IMR-90 (cell line): ENCODE results near the gene SYT6. TPM values are rescaled to one million over a fixed set of nuclear protein-coding genes. Genes with fewer than 3 reads are reported as not detected.

Experiments used
- ATAC-seq: fragments of 200-7000 bp; cut with Tn5 transposase; 2 replicates; pipeline ENCODE4 v1.9.1; 2020; ENCODE audit warnings: low read depth, mild to moderate bottlenecking, moderate library complexity
- BruUV-seq: library from RNA; stranded (reverse); fragments of 400-500 nt; replicated peaks from 2 replicates; lab custom pipeline; 2021; lab: Mats Ljungman, UMichigan
- CTCF ChIA-PET: fragments of 300-600 bp; formaldehyde crosslinking; extraction: SDS; loops from one replicate; lab custom pipeline; 2021; ENCODE audit warnings: antibody characterized with exemption; lab: Yijun Ruan, JAX
- POLR2A ChIA-PET: fragments of 300-600 bp; sonication (Branson Sonifier 250); formaldehyde crosslinking; loops from one replicate; lab custom pipeline; 2022; ENCODE audit warnings: antibody characterized with exemption; ENCODE audit not compliant: unreplicated experiment; lab: Charles Lee
- DNase-seq: peaks from one replicate; pipeline ENCODE4 v3.0.0; 2013
- H2AFZ ChIP-seq: replicated peaks from 2 replicates; pipeline ENCODE3; 2013; ENCODE audit warnings: low read length, mild to moderate bottlenecking; ENCODE audit not compliant: poor library complexity
- H2AK5ac ChIP-seq: 2 replicates; pipeline ENCODE4 v1.6.1; 2013; ENCODE audit warnings: low read depth, low read length, inconsistent platforms
- H2AK9ac ChIP-seq: replicated peaks from 2 replicates; pipeline ENCODE3; 2013; ENCODE audit warnings: mild to moderate bottlenecking, low read depth, low read length, moderate library complexity; ENCODE audit not compliant: poor library complexity
- H2BK120ac ChIP-seq: 2 replicates; pipeline ENCODE4 v1.6.1; 2013; ENCODE audit warnings: low read depth, low read length, inconsistent platforms
- H2BK15ac ChIP-seq: 3 replicates; pipeline ENCODE4 v1.6.1; 2013; ENCODE audit warnings: low read depth, low read length, inconsistent platforms
- H2BK20ac ChIP-seq: 2 replicates; pipeline ENCODE4 v1.6.1; 2013; ENCODE audit warnings: low read depth, mild to moderate bottlenecking, inconsistent platforms, low read length, moderate library complexity
- H2BK5ac ChIP-seq: 2 replicates; pipeline ENCODE4 v1.6.1; 2013; ENCODE audit warnings: mild to moderate bottlenecking, low read depth, low read length, inconsistent platforms; ENCODE audit not compliant: poor library complexity, severe bottlenecking
- H3K14ac ChIP-seq: replicated peaks from 2 replicates; pipeline ENCODE4 v1.6.1; 2013; ENCODE audit warnings: low read depth, low read length, inconsistent platforms
- H3K18ac ChIP-seq: 2 replicates; pipeline ENCODE4 v1.6.1; 2013; ENCODE audit warnings: low read depth, low read length, control low read depth
- H3K23ac ChIP-seq: 2 replicates; pipeline ENCODE4 v1.6.1; 2013; ENCODE audit warnings: low read depth, low read length, inconsistent platforms
- H3K27ac ChIP-seq: 2 replicates; pipeline ENCODE4 v1.5.1; 2013; ENCODE audit warnings: mild to moderate bottlenecking, control low read depth, low read length; ENCODE audit not compliant: insufficient read depth
- H3K27me3 ChIP-seq: 2 replicates; pipeline ENCODE4 v1.6.1; 2013; ENCODE audit warnings: low read length; ENCODE audit not compliant: control insufficient read depth, insufficient read depth
- H3K36me3 ChIP-seq: 2 replicates; pipeline ENCODE4 v1.6.1; 2013; ENCODE audit warnings: low read length, mixed read lengths; ENCODE audit not compliant: control insufficient read depth, insufficient read depth
- H3K4ac ChIP-seq: 2 replicates; pipeline ENCODE4 v1.6.1; 2013; ENCODE audit warnings: low read depth, low read length, inconsistent platforms
- H3K4me1 ChIP-seq: 2 replicates; pipeline ENCODE4 v1.6.1; 2013; ENCODE audit warnings: low read length, mixed read lengths; ENCODE audit not compliant: control insufficient read depth, insufficient read depth
- H3K4me2 ChIP-seq: 2 replicates; pipeline ENCODE4 v1.6.1; 2013; ENCODE audit warnings: low read depth, mild to moderate bottlenecking, control low read depth, low read length, moderate library complexity
- H3K4me3 ChIP-seq: 2 replicates; pipeline ENCODE4 v1.5.1; 2013; ENCODE audit warnings: low read depth, mild to moderate bottlenecking, control low read depth, low read length, moderate library complexity; ENCODE audit not compliant: insufficient read depth
- H3K56ac ChIP-seq: 2 replicates; pipeline ENCODE4 v1.6.1; 2013; ENCODE audit warnings: low read length, inconsistent platforms; ENCODE audit not compliant: insufficient read depth; ENCODE audit errors: extremely low read depth
- H3K79me1 ChIP-seq, 2 experiments: 2 replicates each; pipeline ENCODE4 v1.6.1; 2013; ENCODE audit warnings: low read length in 2 of 2, inconsistent platforms in 1 of 2, low read depth in 1 of 2
- H3K9ac ChIP-seq: 2 replicates; pipeline ENCODE4 v1.6.1; 2013; ENCODE audit warnings: low read depth, low read length, control low read depth
- H3K9me1 ChIP-seq: 2 replicates; pipeline ENCODE4 v1.6.1; 2013; ENCODE audit warnings: low read length, inconsistent platforms; ENCODE audit not compliant: insufficient read depth
- H3K9me3 ChIP-seq: 2 replicates; pipeline ENCODE4 v1.6.1; 2013; ENCODE audit warnings: low read length; ENCODE audit not compliant: control insufficient read depth, insufficient read depth
- H4K20me1 ChIP-seq: 2 replicates; pipeline ENCODE4 v1.6.1; 2013; ENCODE audit warnings: low read length, inconsistent platforms; ENCODE audit not compliant: insufficient read depth
- H4K5ac ChIP-seq: 2 replicates; pipeline ENCODE4 v1.6.1; 2013; ENCODE audit warnings: mild to moderate bottlenecking, low read depth, low read length, control low read depth
- H4K8ac ChIP-seq, 2 experiments: 2 replicates each; pipeline ENCODE4 v1.6.1; 2013; ENCODE audit warnings: low read depth in 2 of 2, low read length in 2 of 2, control low read depth in 1 of 2, inconsistent platforms in 1 of 2
- H4K91ac ChIP-seq: 2 replicates; pipeline ENCODE4 v1.6.1; 2013; ENCODE audit warnings: low read depth, low read length, inconsistent platforms; ENCODE audit not compliant: insufficient read depth
- MXI1 ChIP-seq: IDR thresholded peaks from 2 replicates; pipeline ENCODE4 v1.6.1; 2012; ENCODE audit warnings: low read depth, mild to moderate bottlenecking, low read length, moderate library complexity, borderline replicate concordance
- RAD21 ChIP-seq: IDR thresholded peaks from 2 replicates; pipeline ENCODE4 v1.6.1; 2012; ENCODE audit warnings: low read length, improper control_type of control experiment
- SMC3 ChIP-seq: fragments of 150-350 bp; IDR thresholded peaks from 2 replicates; pipeline ENCODE4 v1.6.1; 2016; ENCODE audit warnings: low read depth, mild to moderate bottlenecking, antibody characterized with exemption, low read length, moderate library complexity
- WGBS, 2 experiments: methylation state at CpG; one replicate each; pipeline versions ENCODE4 v1.1.5 to v1.1.7; 2013; ENCODE audit warnings: missing lambda C conversion rate in 2 of 2; ENCODE audit not compliant: insufficient read length in 1 of 2; ENCODE audit errors: extremely low coverage in 2 of 2; 5-methylcytosine and 5-hydroxymethylcytosine counted together
- dilution Hi-C: fragments of 300-500 bp; cut with HindIII; formaldehyde crosslinking; loops from one replicate; pipeline ENCODE4 v1.14.3; 2018; ENCODE audit warnings: low sequenced_read_pairs; ENCODE audit not compliant: unreplicated experiment
- in situ Hi-C: fragments of 300-500 bp; cut with MboI; formaldehyde crosslinking; loops from 3 replicates; pipeline ENCODE4 v1.14.3; 2019; ENCODE audit warnings: low sequenced_read_pairs, inconsistent platforms, mixed read lengths
- intact Hi-C: fragments of 100-400 bp; cut with micrococcal nuclease; formaldehyde crosslinking; loops from 2 replicates; pipeline ENCODE4 v1.10.0; 2022
- polyA plus RNA-seq, 3 experiments: library from polyadenylated mRNA; depleted of rRNA; stranded (reverse); fragments of >200 nt; gene quantifications; 2 replicates each; pipeline ENCODE4 v1.2.3, GENCODE V29; 2012; ENCODE audit warnings: low replicate concordance in 1 of 3
- total RNA-seq: library from RNA; depleted of rRNA; stranded (reverse); fragments of >200 nt; gene quantifications from 2 replicates; pipeline ENCODE4 v1.2.3, GENCODE V29; 2012

Gene SYT6
- total and polyA plus RNA-seq, 2 of the 4 experiments (the other 2 are of a cell fraction), result not detected

- POLR2A ChIA-PET, result no interaction called here
These were observed 48.2 kb downstream of the SYT6 start for GRCh38 chr1:114105421-114105979.

More at GRCh38 chr1:114105421-114105979, 48.2 kb downstream of the SYT6 start:
- H4K5ac ChIP-seq, result no peak overlapping the region
- H3K14ac ChIP-seq, result no peak overlapping the region
- CTCF ChIA-PET, result interaction anchor here (0.6 kb wide), 1 partner anchor 102 kb away, joined by 3 read pairs; no protein-coding TSS in a partner anchor
- H3K9me3 ChIP-seq, result no peaks in the 10 kb centered on the region
- H3K23ac ChIP-seq, result no peak overlapping the region
- no TSS peak for BruUV-seq
- H3K4me3 ChIP-seq, result no peak overlapping the region
- no peak overlapping the region for H3K18ac ChIP-seq
- H3K9me1 ChIP-seq, result no peaks in the 10 kb centered on the region
- H4K8ac ChIP-seq, result no peak overlapping the region
- no peak overlapping the region for H2BK20ac ChIP-seq
- TF ChIP-seq SMC3 (no peak), MXI1 (no peak), RAD21 (no peak)
- H2AK9ac ChIP-seq, result no peak overlapping the region
- H2AFZ ChIP-seq, result no peak overlapping the region
- no peak overlapping the region for H3K9ac ChIP-seq
- H3K79me1 ChIP-seq, result no peaks in the 10 kb centered on the region
- no peak overlapping the region for H4K91ac ChIP-seq
- H3K27me3 ChIP-seq, result peaks cover 42% of the 10 kb centered on the region
- H2BK5ac ChIP-seq, result no peak overlapping the region
- H2BK15ac ChIP-seq, result no peak overlapping the region
- no peak for DNase-seq
- H3K4me1 ChIP-seq, result no peaks in the 10 kb centered on the region
- intact Hi-C loops (no loop called here), dilution Hi-C loops (no loop called here), in situ Hi-C loops (no loop called here)
- H4K20me1 ChIP-seq, result no peaks in the 10 kb centered on the region
- H3K27ac ChIP-seq, result no peak overlapping the region
- no peak for ATAC-seq
- H3K4me2 ChIP-seq, result no peak overlapping the region
- no peak overlapping the region for H2BK120ac ChIP-seq
- no peak overlapping the region for H3K56ac ChIP-seq
- no peak overlapping the region for H2AK5ac ChIP-seq
- H3K4ac ChIP-seq, result no peak overlapping the region
- 40% methylated on average over 4 of the region's 14 CpGs; no CpG with 5 or more reads in 1 of the 2 experiments for WGBS, 2 experiments
- no peaks in the 10 kb centered on the region for H3K36me3 ChIP-seq
